Testis (tissue), 3 donors: Measurements from ENCODE around the gene C1QTNF9B. TPM values are rescaled to one million over a fixed set of nuclear protein-coding genes. Genes with fewer than 3 reads are reported as not detected.
"Not testable (repeated sequence)": the region's sequence is repeated elsewhere in the genome, so short reads cannot be mapped to it uniquely, and the experiment has no call there.

Experiments used
- DNase-seq: peaks from one replicate; pipeline ENCODE4 v3.0.0-alpha.2; 2019
- H3K27ac ChIP-seq, 2 donors: fragments of 200-600 bp; sonication (generic); one replicate each; pipeline ENCODE4 v1.5.1; 2019
- H3K27me3 ChIP-seq: fragments of 200-600 bp; sonication (generic); one replicate; pipeline ENCODE4 v1.5.1; 2019
- H3K36me3 ChIP-seq: fragments of 200-600 bp; sonication (generic); one replicate; pipeline ENCODE4 v1.5.1; 2017; ENCODE audit warnings: low read depth; ENCODE audit errors: missing control alignments
- H3K4me1 ChIP-seq: fragments of 200-600 bp; sonication (generic); one replicate; pipeline ENCODE4 v1.5.1; 2019
- H3K4me3 ChIP-seq, 2 donors: fragments of 200-600 bp; sonication (generic); one replicate each; pipeline ENCODE4 v1.5.1; 2017 to 2019
- H3K9me3 ChIP-seq: fragments of 200-600 bp; sonication (generic); one replicate; pipeline ENCODE4 v1.5.1; 2017
- CTCF ChIP-seq, 3 experiments: fragments of 450-650 bp in 2 of 3; fragments of 200-600 bp in 1 of 3; sonication (generic) in 1 of 3; IDR thresholded peaks; one replicate each; pipeline ENCODE4 v1.5.1; 2016 to 2019; ENCODE audit warnings: antibody characterized with exemption in 3 of 3, mild to moderate bottlenecking in 2 of 3, moderate library complexity in 1 of 3
- POLR2A ChIP-seq: fragments of 450-650 bp; IDR thresholded peaks from one replicate; pipeline ENCODE4 v1.6.1; 2017; ENCODE audit warnings: antibody characterized with exemption, mild to moderate bottlenecking, moderate library complexity
- WGBS, 2 donors: methylation state at CpG; one replicate each; pipeline ENCODE4 v1.1.5; 2018; 5-methylcytosine and 5-hydroxymethylcytosine counted together
- intact Hi-C: fragments of 100-400 bp; cut with DNase I; formaldehyde crosslinking; loops from one replicate; pipeline ENCODE4 v1.15.1; 2023; ENCODE audit warnings: low total_unique reads
- polyA plus RNA-seq: library from polyadenylated mRNA; stranded (reverse); fragments of 350-450 nt; fragmentation: Illumina TruSeq; extraction: RNeasy Lipid Tissue Mini Kit (QIAGEN cat#74804); gene quantifications from one replicate; pipeline ENCODE4 v1.2.3, GENCODE V29; 2014; ENCODE audit warnings: low read depth, low replicate concordance; ENCODE audit not compliant: insufficient read depth
- total RNA-seq, 2 donors: library from RNA; depleted of rRNA; stranded (reverse); fragments of >200 nt; gene quantifications; one replicate each; pipeline ENCODE4 v1.2.3, GENCODE V29; 2016

Gene C1QTNF9B
- total and polyA plus RNA-seq, 3 donors from 2014 or later = 2.2 to 4.2 (median 2.3) TPM

GRCh38 chr13:23888658-23889614 lies 8.4 kb downstream of the C1QTNF9B start, which contains the start of gene MIPEP:
Gene MIPEP, minus strand, starts transcription at chr13:23889400. Its CDS starts 80 bp downstream, at chr13:23889320.
- no peaks in the 10 kb centered on the region for H3K36me3 ChIP-seq
- TF ChIP-seq POLR2A (no peak), CTCF (IDR thresholded peaks at IDR 0.05) (peak; percentile 77 to 94 (median 86))
- peak; percentile 96 for DNase-seq
- H3K27me3 ChIP-seq = no peaks in the 10 kb centered on the region
- H3K27ac ChIP-seq = peak within 1 kb of the TSS; percentile 60 to 85
- intact Hi-C loops = no loop called here
- no peaks in the 10 kb centered on the region for H3K9me3 ChIP-seq
- 0 to 1% methylated on average over 16 to 55 of the region's 75 CpGs for WGBS, 2 donors
- peaks cover 4% of the 10 kb centered on the region for H3K4me1 ChIP-seq
- H3K4me3 ChIP-seq = peak within 1 kb of the TSS; percentile 81 to 87

- intact Hi-C loops, H3K27me3 ChIP-seq, H3K4me3 ChIP-seq, DNase-seq, H3K4me1 ChIP-seq, H3K9me3 ChIP-seq, H3K27ac ChIP-seq, H3K36me3 ChIP-seq: not testable (repeated sequence)
- 80 to 88% methylated on average over 3 of the region's 3 CpGs for WGBS, 2 donors
These were observed 12.9 kb downstream of the C1QTNF9B start for GRCh38 chr13:23884361-23884760.

- Histone ChIP-seq H3K27me3 (no peaks in the 10 kb centered on the region), H3K4me3 (no peak overlapping the region), H3K9me3 (no peaks in the 10 kb centered on the region), H3K36me3 (no peaks in the 10 kb centered on the region), H3K4me1 (peaks cover 4% of the 10 kb centered on the region), H3K27ac (no peak overlapping the region)
- 89 to 94% methylated on average over 4 of the region's 4 CpGs for WGBS, 2 donors
- no peak for DNase-seq
- TF ChIP-seq POLR2A = no peak
- TF ChIP-seq CTCF (IDR thresholded peaks at IDR 0.05) = no peak
- intact Hi-C loops = no loop called here
These were observed 14.0 kb downstream of the C1QTNF9B start for GRCh38 chr13:23883255-23883654.

- H3K27me3 ChIP-seq, H3K9me3 ChIP-seq, H3K4me3 ChIP-seq, H3K36me3 ChIP-seq, intact Hi-C loops, H3K27ac ChIP-seq, DNase-seq, H3K4me1 ChIP-seq: not testable (repeated sequence)
- WGBS, 2 donors = 91 to 93% methylated on average over 7 to 8 of the region's 8 CpGs
These were observed 15.9 kb downstream of the C1QTNF9B start for GRCh38 chr13:23881402-23881800.

- H3K27me3 ChIP-seq, DNase-seq, H3K4me1 ChIP-seq, H3K4me3 ChIP-seq, intact Hi-C loops, H3K27ac ChIP-seq, H3K9me3 ChIP-seq, H3K36me3 ChIP-seq: not testable (repeated sequence)
- WGBS, 2 donors = 82 to 90% methylated on average over 11 to 18 of the region's 18 CpGs
These were observed 16.6 kb downstream of the C1QTNF9B start for GRCh38 chr13:23880493-23881401.

GRCh38 chr13:23877286-23877685 lies 20.0 kb downstream of the C1QTNF9B start:
- 93 to 94% methylated on average over 4 of the region's 4 CpGs for WGBS, 2 donors
- H3K27me3 ChIP-seq = no peaks in the 10 kb centered on the region
- H3K4me1 ChIP-seq = no peaks in the 10 kb centered on the region
- H3K36me3 ChIP-seq = no peaks in the 10 kb centered on the region
- intact Hi-C loops = no loop called here
- no peak for DNase-seq
- H3K4me3 ChIP-seq = no peak overlapping the region
- TF ChIP-seq POLR2A = no peak
- TF ChIP-seq CTCF (IDR thresholded peaks at IDR 0.05) = no peak
- H3K27ac ChIP-seq = no peak overlapping the region
- no peaks in the 10 kb centered on the region for H3K9me3 ChIP-seq
